NT2/D1 (cell line): ENCODE results near the gene ACACA.

Source experiments
- DNase-seq: peaks from one replicate; pipeline ENCODE4 v3.0.0-alpha.2; 2011; ENCODE audit warnings: low read depth, low spot score
- H3K27me3 ChIP-seq: 2 replicates; pipeline ENCODE4 v1.6.0; 2011; ENCODE audit warnings: mild to moderate bottlenecking; ENCODE audit not compliant: insufficient read length, insufficient read depth
- H3K36me3 ChIP-seq: 2 replicates; pipeline ENCODE4 v1.6.1; 2011; ENCODE audit warnings: mild to moderate bottlenecking, low read length, mixed read lengths; ENCODE audit not compliant: insufficient read depth, insufficient read length
- H3K4me1 ChIP-seq: 2 replicates; pipeline ENCODE4 v1.5.1; 2011; ENCODE audit not compliant: insufficient read depth, insufficient read length
- H3K4me3 ChIP-seq: 2 replicates; pipeline ENCODE4 v1.5.1; 2011; ENCODE audit warnings: low read depth; ENCODE audit not compliant: insufficient read length
- H3K9ac ChIP-seq: 2 replicates; pipeline ENCODE4 v1.6.0; 2011; ENCODE audit warnings: low read depth; ENCODE audit not compliant: insufficient read length
- H3K9me3 ChIP-seq: 2 replicates; pipeline ENCODE4 v1.5.1; 2011; ENCODE audit warnings: mild to moderate bottlenecking, low read length; ENCODE audit not compliant: insufficient read depth
- SUZ12 ChIP-seq: IDR thresholded peaks from 2 replicates; pipeline ENCODE4 v1.6.1; 2011; ENCODE audit not compliant: insufficient read length, insufficient read depth; ENCODE audit errors: extremely low read depth
- YY1 ChIP-seq: IDR thresholded peaks from 2 replicates; pipeline ENCODE4 v1.6.1; 2011; ENCODE audit not compliant: insufficient read length, insufficient read depth
- ZNF274 ChIP-seq: IDR thresholded peaks from 2 replicates; pipeline ENCODE4 v1.6.1; 2011; ENCODE audit warnings: mild to moderate bottlenecking, low read depth, low read length

The ACACA gene

DNA sequence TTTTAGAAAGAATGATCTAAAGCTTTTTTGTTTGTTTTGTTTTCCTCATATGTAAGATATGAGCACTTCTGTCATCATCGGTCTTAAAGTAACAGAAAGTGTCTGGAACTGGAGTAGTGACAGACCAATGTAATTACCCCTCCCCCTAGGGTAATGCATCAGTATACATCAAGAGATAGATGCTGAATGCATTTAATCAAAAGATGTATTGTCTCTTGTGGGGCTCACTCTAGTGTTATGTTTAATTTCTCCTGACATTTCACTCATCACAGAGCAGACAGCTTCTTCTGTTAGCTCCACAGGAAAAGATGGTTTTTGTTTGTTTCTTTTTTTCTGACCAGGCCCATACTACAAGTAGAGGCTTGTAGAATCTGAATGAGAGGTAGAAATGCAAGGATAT is 199.5 kb downstream of the ACACA start:
- no peak overlapping the region for H3K9ac ChIP-seq
- H3K9me3 ChIP-seq = no peaks in the 10 kb centered on the region
- TF ChIP-seq YY1 = no peak
- TF ChIP-seq SUZ12 = no peak
- TF ChIP-seq ZNF274 = no peak
- no peak overlapping the region for H3K4me3 ChIP-seq
- H3K27me3 ChIP-seq = no peaks in the 10 kb centered on the region
- no peak for DNase-seq
- no peaks in the 10 kb centered on the region for H3K4me1 ChIP-seq
- peaks cover 49% of the 10 kb centered on the region for H3K36me3 ChIP-seq

DNA sequence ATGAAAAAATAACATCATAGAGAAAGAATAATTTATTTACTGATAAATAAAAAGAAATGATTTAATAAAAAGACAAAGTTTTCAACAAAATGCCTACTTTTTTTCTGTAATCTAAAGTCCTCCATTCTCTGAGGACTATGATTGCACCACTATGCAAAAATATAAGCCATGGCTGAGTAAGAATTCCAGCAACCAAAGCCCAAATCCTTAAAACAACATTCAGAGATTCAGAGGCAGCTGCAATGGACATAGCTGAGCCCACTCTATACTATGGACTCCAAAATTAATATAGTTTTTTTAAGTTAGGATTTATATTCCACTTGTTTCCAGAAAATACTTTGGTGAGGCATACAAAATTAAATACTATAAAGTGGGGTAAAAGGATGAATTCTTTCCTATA is 200.3 kb downstream of the ACACA start:
- H3K27me3 ChIP-seq = no peaks in the 10 kb centered on the region
- H3K36me3 ChIP-seq = peaks cover 50% of the 10 kb centered on the region
- no peak overlapping the region for H3K9ac ChIP-seq
- no peaks in the 10 kb centered on the region for H3K4me1 ChIP-seq
- H3K9me3 ChIP-seq = no peaks in the 10 kb centered on the region
- no peak for DNase-seq
- H3K4me3 ChIP-seq = no peak overlapping the region
- TF ChIP-seq ZNF274 = no peak

DNA sequence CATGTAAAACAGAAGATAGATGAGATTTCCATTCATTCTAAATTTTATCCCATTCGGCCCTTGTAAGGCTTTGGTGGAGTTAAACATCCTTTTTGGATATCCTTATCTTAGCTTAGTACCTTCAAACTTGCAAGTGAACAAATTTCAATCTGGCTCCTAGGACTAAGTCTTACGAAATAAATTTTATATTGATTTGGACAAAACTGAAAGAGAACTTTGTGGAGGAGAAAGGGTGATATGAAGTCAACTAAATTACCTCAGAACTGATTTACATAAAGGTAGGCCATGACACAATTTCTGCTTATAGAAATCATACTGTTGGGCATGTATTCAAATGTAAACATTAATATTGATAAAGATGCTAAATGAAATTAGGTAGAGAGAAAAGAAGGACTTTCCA is 206.1 kb downstream of the ACACA start:
- no peak for TF ChIP-seq SUZ12
- no peak for TF ChIP-seq YY1
- no peak for TF ChIP-seq ZNF274
- no peaks in the 10 kb centered on the region for H3K9me3 ChIP-seq
- no peak overlapping the region for H3K9ac ChIP-seq
- peaks cover 33% of the 10 kb centered on the region for H3K36me3 ChIP-seq
- no peaks in the 10 kb centered on the region for H3K27me3 ChIP-seq
- no peak for DNase-seq
- no peaks in the 10 kb centered on the region for H3K4me1 ChIP-seq
- H3K4me3 ChIP-seq = no peak overlapping the region

DNA sequence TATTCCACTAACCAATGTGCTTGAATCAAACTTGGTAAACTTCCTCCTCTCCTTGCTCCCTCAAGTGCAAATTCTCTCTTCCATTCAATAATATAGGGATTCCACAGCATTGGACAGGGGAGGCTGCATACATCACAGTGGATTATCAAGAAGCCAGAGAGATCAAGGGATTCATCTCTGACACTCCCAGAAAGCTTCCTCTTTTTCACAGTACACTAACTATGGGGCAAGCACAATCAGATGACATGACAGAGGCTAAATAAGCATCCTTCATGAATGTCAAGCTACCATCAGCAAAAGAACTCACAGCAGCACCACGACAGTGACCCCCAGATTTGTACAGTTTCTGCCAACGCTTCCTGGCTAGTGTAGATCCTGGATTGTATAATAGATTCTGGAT is 209.3 kb downstream of the ACACA start:
- Histone ChIP-seq H3K9me3 (no peaks in the 10 kb centered on the region), H3K4me3 (no peak overlapping the region), H3K4me1 (no peaks in the 10 kb centered on the region), H3K36me3 (peaks cover 23% of the 10 kb centered on the region), H3K27me3 (no peaks in the 10 kb centered on the region), H3K9ac (no peak overlapping the region)
- DNase-seq = no peak
- TF ChIP-seq SUZ12 (no peak), ZNF274 (no peak), YY1 (no peak)

DNA sequence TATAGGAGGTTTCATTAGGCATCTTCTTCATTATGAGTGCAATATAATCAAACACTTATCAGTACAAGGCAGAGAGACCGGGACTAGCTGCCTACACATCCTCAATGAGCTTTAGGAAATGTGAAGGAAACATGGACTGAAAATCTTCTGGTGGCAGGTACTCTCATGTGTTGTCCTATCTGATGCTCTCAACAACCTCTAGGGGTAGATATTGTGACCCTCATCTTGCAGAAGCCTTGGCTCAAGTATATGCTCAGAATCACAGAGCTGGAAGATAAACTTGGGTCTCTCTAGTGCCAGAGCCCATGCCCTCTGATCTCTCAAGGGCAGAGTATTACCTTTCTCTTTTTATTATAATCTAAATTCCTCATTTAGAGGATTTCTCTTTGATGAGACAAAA is 212.4 kb downstream of the ACACA start:
- DNase-seq = no peak
- H3K27me3 ChIP-seq = no peaks in the 10 kb centered on the region
- H3K4me1 ChIP-seq = no peaks in the 10 kb centered on the region
- no peak overlapping the region for H3K4me3 ChIP-seq
- H3K9me3 ChIP-seq = no peaks in the 10 kb centered on the region
- H3K9ac ChIP-seq = no peak overlapping the region
- no peak for TF ChIP-seq YY1
- no peak for TF ChIP-seq ZNF274
- TF ChIP-seq SUZ12 = no peak
- H3K36me3 ChIP-seq = peaks cover 22% of the 10 kb centered on the region

DNA sequence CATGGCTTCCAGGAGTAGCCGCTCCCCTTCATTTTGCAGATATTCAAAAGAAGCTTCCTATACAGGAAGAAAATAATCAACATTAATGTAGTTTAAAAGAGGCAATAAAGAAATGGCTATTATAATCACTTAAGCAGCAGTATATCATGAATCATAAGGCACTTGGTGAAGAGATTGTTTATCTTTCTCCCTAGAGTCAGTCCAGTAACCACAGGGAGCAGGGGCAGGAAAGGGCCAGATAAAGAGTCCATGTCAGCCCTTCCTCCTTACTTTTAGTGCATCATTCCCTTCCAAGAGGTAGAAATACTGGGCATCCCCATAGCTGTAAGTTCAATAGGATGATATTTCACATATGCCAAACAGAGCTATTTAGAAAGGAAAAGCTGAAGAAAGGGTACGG is 215.4 kb downstream of the ACACA start:
- Histone ChIP-seq H3K9me3 (no peaks in the 10 kb centered on the region), H3K4me3 (no peak overlapping the region), H3K27me3 (no peaks in the 10 kb centered on the region), H3K36me3 (peaks cover 34% of the 10 kb centered on the region), H3K9ac (no peak overlapping the region), H3K4me1 (no peaks in the 10 kb centered on the region)
- TF ChIP-seq SUZ12 = no peak
- TF ChIP-seq ZNF274 = no peak
- TF ChIP-seq YY1 = no peak
- no peak for DNase-seq

DNA sequence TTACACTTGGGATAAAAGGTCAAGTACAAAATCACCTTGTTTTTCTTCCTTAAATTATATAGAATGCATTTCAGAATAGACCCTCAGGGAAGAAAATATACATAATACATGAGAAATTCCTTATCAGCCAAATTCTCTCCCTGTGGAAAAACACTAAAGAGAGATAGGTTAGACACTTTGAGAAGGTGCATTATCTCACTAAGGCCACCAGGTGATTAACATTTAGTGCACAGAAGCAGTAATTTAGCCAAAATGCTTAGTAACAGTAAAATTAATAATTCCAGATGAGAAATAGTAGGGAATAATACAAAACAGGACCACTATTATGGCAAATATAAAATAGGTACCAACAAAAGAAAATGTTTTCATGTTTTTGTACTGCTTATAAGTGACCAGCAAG is 216.1 kb downstream of the ACACA start:
- Histone ChIP-seq H3K36me3 (peaks cover 34% of the 10 kb centered on the region), H3K27me3 (no peaks in the 10 kb centered on the region), H3K4me3 (no peak overlapping the region), H3K4me1 (no peaks in the 10 kb centered on the region), H3K9me3 (no peaks in the 10 kb centered on the region), H3K9ac (no peak overlapping the region)
- DNase-seq = no peak
- TF ChIP-seq ZNF274 = no peak
- no peak for TF ChIP-seq SUZ12
- no peak for TF ChIP-seq YY1

DNA sequence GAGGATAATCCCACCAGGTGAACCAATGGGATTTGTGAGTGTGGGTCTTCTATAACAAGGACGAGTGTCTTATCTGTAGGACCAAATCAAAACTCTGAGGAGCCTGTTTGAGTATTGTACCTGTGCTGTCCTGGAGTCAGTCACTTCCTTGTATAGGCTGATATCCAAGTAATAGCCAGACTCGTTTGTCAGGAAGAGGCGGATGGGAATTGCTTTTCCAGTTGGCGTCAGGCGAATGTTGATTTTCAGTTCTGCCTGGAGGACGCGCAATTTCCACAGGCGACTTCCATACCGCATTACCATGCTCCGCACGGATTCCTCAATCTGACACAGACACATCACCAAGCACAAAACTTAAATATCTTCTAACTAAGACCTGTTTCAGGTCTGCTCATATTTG is 218.5 kb downstream of the ACACA start:
- H3K9me3 ChIP-seq = no peaks in the 10 kb centered on the region
- H3K4me3 ChIP-seq = no peak overlapping the region
- no peak for TF ChIP-seq SUZ12
- TF ChIP-seq ZNF274 = no peak
- no peak for TF ChIP-seq YY1
- no peak overlapping the region for H3K9ac ChIP-seq
- DNase-seq = no peak
- no peaks in the 10 kb centered on the region for H3K4me1 ChIP-seq
- peaks cover 32% of the 10 kb centered on the region for H3K36me3 ChIP-seq
- H3K27me3 ChIP-seq = no peaks in the 10 kb centered on the region
